ENCODE data around the gene UBL4B.

UBL4B gene

DNA sequence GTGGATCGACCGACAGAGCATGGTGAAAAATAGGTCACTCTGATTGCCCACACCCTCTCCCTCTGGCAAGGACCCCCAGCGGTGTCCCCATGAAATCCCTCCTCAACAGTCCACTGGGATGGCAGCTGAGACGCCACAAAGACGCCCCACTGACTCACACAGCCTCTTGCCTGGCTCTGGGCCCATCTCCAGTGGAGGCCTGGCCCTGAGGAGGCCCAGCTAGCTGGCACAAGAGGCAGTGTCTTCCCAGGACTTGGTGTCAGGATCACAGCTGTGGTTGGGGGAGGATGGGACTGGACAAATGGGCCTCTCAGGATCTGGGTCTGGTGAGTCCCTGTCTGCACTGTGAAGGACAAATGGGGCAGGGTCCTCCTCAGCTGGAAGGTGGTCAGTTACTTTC, 46.4 kb upstream of the UBL4B start:
- TF ChIP-seq ZIC2 (tag by site-specific recombination; IDR thresholded peaks at IDR 0.05) = peak; percentile 90
- no peak for TF ChIP-seq ZNF510 (tag by site-specific recombination; IDR thresholded peaks at IDR 0.05; ENCODE audit: insufficient replicate concordance)
- no peak for TF ChIP-seq ZNF596 (tag by site-specific recombination; IDR thresholded peaks at IDR 0.05)
- peak; percentile 81 for TF ChIP-seq GLIS1 (tag by site-specific recombination; IDR thresholded peaks at IDR 0.05)
- 0 out of 2 replicates have a peak, but pooled peaks have one; percentile 38 for TF ChIP-seq GLIS2 (tag by site-specific recombination; IDR thresholded peaks at IDR 0.05)
- TF ChIP-seq ZNF600 (tag by site-specific recombination; IDR thresholded peaks at IDR 0.05) = no peak
- H3K9me3 ChIP-seq (ENCODE audit: control insufficient read depth, insufficient read depth, low read depth, low read length) = no peaks in the 10 kb centered on the region
- ChIA-PET CTCF (interaction anchor here (0.6 to 2.4 kb wide), 5 partner anchors 8 to 515 kb away, joined by 3 to 14 read pairs (median 4); no protein-coding TSS in a partner anchor), POLR2A (interaction anchor here (1.3 kb wide), 1 partner anchor 11 kb away, joined by 4 read pairs; no protein-coding TSS in a partner anchor)
- no peak overlapping the region for H3K4me3 ChIP-seq (ENCODE audit: low read depth, low read length)
- no peaks in the 10 kb centered on the region for H3K4me1 ChIP-seq (ENCODE audit: control insufficient read depth, insufficient read depth, low read length)
- H3K27ac ChIP-seq (ENCODE audit: extremely low read depth, low read depth, low read length) = no peak overlapping the region
- peaks cover 0 to 25% of the 10 kb centered on the region in 2 experiments; a peak in 1 of 3 replicates for H3K36me3 ChIP-seq (ENCODE audit: control insufficient read depth in 2 of 2, insufficient read depth in 1 of 2, low read length in 2 of 2)

GRCh38 chr1:110067479-110067892, 44.8 kb upstream of the UBL4B start:
- Histone ChIP-seq H3K27ac (ENCODE audit: extremely low read depth, low read depth, low read length) (no peak overlapping the region), H3K36me3 (ENCODE audit: control insufficient read depth in 2 of 2, insufficient read depth in 1 of 2, low read length in 2 of 2) (peaks cover 0 to 10% of the 10 kb centered on the region in 2 experiments; a peak in 1 of 3 replicates), H3K4me1 (ENCODE audit: control insufficient read depth, insufficient read depth, low read length) (no peaks in the 10 kb centered on the region), H3K4me3 (ENCODE audit: low read depth, low read length) (no peak overlapping the region), H3K9me3 (ENCODE audit: control insufficient read depth, insufficient read depth, low read depth, low read length) (no peaks in the 10 kb centered on the region)
- CTCF ChIA-PET = interaction anchor here (0.7 to 1.6 kb wide), 2 partner anchors 10 to 35 kb away, joined by 3 to 11 read pairs; no protein-coding TSS in a partner anchor
- TF ChIP-seq ZNF341 (tag by site-specific recombination; IDR thresholded peaks at IDR 0.05; ENCODE audit: low read depth) = no peak
- TF ChIP-seq, protein P1, sequence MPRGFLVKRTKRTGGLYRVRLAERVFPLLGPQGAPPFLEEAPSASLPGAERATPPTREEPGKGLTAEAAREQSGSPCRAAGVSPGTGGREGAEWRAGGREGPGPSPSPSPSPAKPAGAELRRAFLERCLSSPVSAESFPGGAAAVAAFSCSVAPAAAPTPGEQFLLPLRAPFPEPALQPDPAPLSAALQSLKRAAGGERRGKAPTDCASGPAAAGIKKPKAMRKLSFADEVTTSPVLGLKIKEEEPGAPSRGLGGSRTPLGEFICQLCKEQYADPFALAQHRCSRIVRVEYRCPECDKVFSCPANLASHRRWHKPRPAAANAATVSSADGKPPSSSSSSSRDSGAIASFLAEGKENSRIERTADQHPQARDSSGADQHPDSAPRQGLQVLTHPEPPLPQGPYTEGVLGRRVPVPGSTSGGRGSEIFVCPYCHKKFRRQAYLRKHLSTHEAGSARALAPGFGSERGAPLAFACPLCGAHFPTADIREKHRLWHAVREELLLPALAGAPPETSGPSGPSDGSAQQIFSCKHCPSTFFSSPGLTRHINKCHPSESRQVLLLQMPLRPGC (tag by site-specific recombination; IDR thresholded peaks at IDR 0.05) = no peak
- TF ChIP-seq ZNF626 (tag by site-specific recombination; IDR thresholded peaks at IDR 0.05) = no peak
- TF ChIP-seq ZNF488 (tag by site-specific recombination; IDR thresholded peaks at IDR 0.05) = no peak
- no peak for TF ChIP-seq ZNF768 (tag by site-specific recombination; IDR thresholded peaks at IDR 0.05)
- TF ChIP-seq ZBTB44 (tag by site-specific recombination; IDR thresholded peaks at IDR 0.05) = no peak
- TF ChIP-seq ZNF585B (tag by site-specific recombination; IDR thresholded peaks at IDR 0.05) = no peak
- no peak for TF ChIP-seq ZSCAN16 (tag by site-specific recombination; IDR thresholded peaks at IDR 0.05)
- no peak for TF ChIP-seq ZNF202 (tag by site-specific recombination; IDR thresholded peaks at IDR 0.05; ENCODE audit: borderline replicate concordance)
- TF ChIP-seq ZNF555 (tag by site-specific recombination; conservative IDR thresholded peaks at IDR 0.05) = no peak
- TF ChIP-seq ZFP41 (tag by site-specific recombination; IDR thresholded peaks at IDR 0.05; ENCODE audit: borderline replicate concordance) = no peak
- no peak for TF ChIP-seq FEZF1 (tag by site-specific recombination; IDR thresholded peaks at IDR 0.05)
- TF ChIP-seq PRDM4 (tag by site-specific recombination; IDR thresholded peaks at IDR 0.05) = no peak
- TF ChIP-seq ZNF37A (tag by site-specific recombination; IDR thresholded peaks at IDR 0.05) = no peak
- no peak for TF ChIP-seq ZBTB48 (tag by site-specific recombination; IDR thresholded peaks at IDR 0.05)
- POLR2A ChIA-PET = no interaction called here

Data from HEK293 (cell line).